A375 (cell line): ENCODE data around the gene LTV1. TPM values are rescaled to one million over a fixed set of nuclear protein-coding genes. Genes with fewer than 3 reads are reported as not detected.

ENCODE experiments used
- small RNA-seq: library from RNA; depleted of rRNA; stranded (forward); fragments of <200 nt; gene quantifications from one replicate; pipeline ENCODE3, GENCODE V24; 2014
- total RNA-seq: library from RNA; depleted of rRNA; stranded (reverse); fragments of >200 nt; shearing (Covaris generic); gene quantifications from 2 replicates; pipeline ENCODE4 v1.2.3, GENCODE V29; 2014; rRNA removed

LTV1 gene
- 31.3 and 37.5 TPM in 2 replicates for total RNA-seq

DNA sequence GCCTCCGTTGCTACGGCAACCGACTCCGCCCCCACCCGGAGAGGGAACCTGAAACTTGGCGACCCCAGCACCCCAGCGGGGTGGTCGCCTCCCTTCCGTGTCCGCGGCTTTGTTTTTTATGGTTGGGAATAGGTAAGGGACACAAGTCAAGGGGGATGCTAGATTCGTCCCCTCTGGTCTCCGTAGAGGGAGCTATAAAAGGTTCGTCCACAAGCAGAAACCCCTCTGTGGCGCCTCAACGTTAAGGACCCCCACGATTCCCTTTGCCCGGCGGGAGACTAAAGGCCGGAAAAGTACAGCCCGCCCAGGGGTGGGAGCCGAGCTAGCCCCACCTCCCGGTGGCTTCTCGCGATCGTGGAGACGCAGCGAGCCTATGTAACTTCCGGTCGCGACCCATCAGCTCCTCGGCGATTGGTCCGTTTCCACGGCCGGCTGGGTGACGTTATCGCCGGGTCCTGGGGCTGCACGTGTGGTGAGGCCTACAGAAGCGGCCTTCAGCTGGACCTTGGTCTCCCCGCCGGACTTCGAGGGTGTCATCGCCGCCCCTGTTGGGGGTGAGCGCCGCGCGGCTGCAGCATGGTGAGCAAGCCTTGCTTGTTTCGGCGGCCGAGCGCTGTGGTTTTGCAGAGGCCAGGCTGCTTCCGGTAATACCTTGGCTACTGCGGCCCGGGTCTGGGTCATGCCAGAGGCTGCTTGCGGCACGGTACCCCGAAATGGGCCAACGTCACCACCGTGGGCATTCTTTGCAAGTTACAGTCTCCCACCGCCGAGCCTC lies at the start of gene LTV1:
LTV1 (plus strand) TSS at position 437 of the 775 bp plus-strand sequence; CDS start at position 577, 140 bp downstream.

GRCh38 chr6:143864234-143864633 lies 21.1 kb downstream of the LTV1 start, which contains the start of gene ZC2HC1B:
Gene ZC2HC1B (plus strand): TSS chr6:143864474. CDS start chr6:143864540, 66 bp downstream.

Small RNA genes within 50 kb of the gene (small RNA-seq; reads per million reads assigned to genes)
- gene ZC2HC1B, result not detected

Other genes with a start within 250 kb of the LTV1 start
- 7.5 and 10.4 TPM in 2 replicates for gene PHACTR2, start 165.4 kb upstream of the LTV1 start, total RNA-seq
- not detected in 2 replicates for gene ZC2HC1B, start 21.1 kb downstream of the LTV1 start, total RNA-seq
- gene PLAGL1, start 164.9 kb downstream of the LTV1 start, total RNA-seq, result 1.8 and 3.5 TPM in 2 replicates